LNCAP (cell line): Measurements from ENCODE around the gene TRAPPC1.

Experiments
- TF ChIP-seq, protein P1 (sequence below): fragments of 450-650 bp; IDR thresholded peaks from 2 replicates; pipeline ENCODE4 v1.5.1; 2017; ENCODE audit warnings: mild to moderate bottlenecking

Gene TRAPPC1

GRCh38 chr17:7910281-7910680 is 21.5 kb downstream of the TRAPPC1 start:
- TF ChIP-seq, protein P1, sequence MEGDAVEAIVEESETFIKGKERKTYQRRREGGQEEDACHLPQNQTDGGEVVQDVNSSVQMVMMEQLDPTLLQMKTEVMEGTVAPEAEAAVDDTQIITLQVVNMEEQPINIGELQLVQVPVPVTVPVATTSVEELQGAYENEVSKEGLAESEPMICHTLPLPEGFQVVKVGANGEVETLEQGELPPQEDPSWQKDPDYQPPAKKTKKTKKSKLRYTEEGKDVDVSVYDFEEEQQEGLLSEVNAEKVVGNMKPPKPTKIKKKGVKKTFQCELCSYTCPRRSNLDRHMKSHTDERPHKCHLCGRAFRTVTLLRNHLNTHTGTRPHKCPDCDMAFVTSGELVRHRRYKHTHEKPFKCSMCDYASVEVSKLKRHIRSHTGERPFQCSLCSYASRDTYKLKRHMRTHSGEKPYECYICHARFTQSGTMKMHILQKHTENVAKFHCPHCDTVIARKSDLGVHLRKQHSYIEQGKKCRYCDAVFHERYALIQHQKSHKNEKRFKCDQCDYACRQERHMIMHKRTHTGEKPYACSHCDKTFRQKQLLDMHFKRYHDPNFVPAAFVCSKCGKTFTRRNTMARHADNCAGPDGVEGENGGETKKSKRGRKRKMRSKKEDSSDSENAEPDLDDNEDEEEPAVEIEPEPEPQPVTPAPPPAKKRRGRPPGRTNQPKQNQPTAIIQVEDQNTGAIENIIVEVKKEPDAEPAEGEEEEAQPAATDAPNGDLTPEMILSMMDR: no peak

GRCh38 chr17:7909089-7909488 is 22.7 kb downstream of the TRAPPC1 start:
- TF ChIP-seq, protein P1: no peak

- TF ChIP-seq, protein P1: no peak
These were observed 28.3 kb downstream of the TRAPPC1 start for GRCh38 chr17:7903154-7904103.

DNA sequence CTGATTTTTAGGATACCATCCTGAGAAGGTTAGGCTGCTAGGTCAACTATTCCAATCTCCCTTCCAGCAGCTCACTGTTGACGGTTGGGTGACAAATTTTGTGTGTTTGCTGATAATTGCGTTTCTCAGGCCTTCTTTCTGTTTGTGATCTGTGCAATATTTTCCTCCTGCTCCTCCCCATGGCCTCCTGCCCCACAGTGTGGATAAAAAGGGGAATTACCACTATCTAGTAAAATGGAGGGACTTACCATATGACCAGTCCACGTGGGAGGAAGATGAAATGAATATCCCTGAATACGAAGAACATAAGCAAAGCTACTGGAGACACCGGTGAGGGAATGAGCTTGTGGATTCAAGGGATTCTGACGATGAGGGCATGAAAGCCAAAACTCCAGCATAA is 34.0 kb downstream of the TRAPPC1 start:
- TF ChIP-seq, protein P1: no peak

- TF ChIP-seq, protein P1: no peak
These were observed 34.7 kb downstream of the TRAPPC1 start for GRCh38 chr17:7897090-7897489.

DNA sequence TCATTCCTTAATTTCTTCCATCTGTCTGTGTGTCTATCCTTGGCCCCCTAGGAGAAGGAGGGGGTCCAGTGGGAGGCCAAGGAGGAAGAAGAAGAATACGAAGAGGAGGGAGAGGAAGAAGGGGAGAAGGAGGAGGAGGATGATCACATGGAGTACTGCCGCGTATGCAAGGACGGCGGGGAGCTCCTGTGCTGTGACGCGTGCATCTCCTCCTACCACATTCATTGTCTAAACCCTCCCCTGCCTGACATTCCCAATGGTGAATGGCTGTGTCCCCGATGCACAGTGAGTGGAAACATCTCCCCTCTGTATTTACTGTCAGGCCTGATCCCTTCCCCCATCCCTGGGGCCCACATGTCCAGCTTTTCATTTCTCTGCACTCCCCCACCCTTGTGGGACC is 36.9 kb downstream of the TRAPPC1 start:
- TF ChIP-seq, protein P1: no peak

DNA sequence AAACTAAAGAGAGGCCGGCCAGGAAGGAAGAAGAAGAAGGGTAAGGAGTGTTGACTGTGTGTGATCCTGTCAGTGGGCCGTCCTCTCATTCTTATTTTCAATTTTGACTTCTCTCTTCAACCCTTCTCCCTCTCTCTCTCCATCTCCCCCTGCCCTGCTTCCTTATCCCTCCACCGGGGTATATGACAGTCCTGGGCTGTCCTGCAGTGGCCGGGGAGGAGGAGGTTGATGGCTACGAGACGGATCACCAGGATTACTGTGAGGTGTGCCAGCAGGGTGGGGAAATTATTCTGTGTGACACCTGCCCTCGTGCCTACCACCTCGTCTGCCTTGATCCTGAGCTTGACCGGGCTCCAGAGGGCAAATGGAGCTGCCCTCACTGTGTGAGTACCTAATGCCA is 37.5 kb downstream of the TRAPPC1 start:
- TF ChIP-seq, protein P1: no peak
